ENCODE data around the gene SRRM2. TPM values are rescaled to one million over a fixed set of nuclear protein-coding genes. Genes with fewer than 3 reads are reported as not detected.

SRRM2 gene
- total and polyA plus RNA-seq, 8 donors = 536 to 710 (median 632) TPM

DNA sequence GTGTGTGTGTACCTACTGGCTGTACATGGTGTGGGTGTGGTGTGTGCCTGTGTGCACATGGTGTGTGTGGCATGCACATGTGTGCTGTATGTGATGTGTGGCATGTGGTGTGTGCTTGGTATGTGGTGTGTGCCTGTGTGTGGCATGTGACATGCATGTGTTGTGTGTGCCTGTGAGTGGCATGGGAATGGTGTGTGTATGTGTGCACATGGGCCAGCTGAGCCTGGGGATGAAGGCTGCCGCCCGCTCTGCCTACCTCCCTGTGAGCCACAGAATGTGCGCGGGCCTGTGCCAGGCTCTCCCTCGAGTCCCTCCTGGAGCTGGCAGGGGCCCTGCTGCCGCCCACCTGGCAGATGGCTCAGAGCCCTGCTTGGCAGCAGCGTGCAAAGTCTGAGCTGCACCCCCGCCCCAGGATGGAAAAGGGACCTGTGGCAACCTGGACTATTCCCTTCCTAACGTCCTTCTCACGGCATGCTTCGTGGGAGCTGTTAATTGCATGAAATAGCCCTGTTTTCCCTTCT, 41.7 kb upstream of the SRRM2 start:
- ATAC-seq (no peak), DNase-seq (peak in 1 of 4 donors; percentile 73)
- Histone ChIP-seq H3K36me3 (peaks cover 0 to 45% of the 10 kb centered on the region in 2 donors), H3K27me3 (peaks cover 0 to 15% of the 10 kb centered on the region in 2 donors), H3K27ac (no peak overlapping the region), H3K9me3 (no peaks in the 10 kb centered on the region), H3K4me3 (no peak overlapping the region), H3K4me1 (peaks cover 4% of the 10 kb centered on the region in 2 donors)
- TF ChIP-seq, protein P1, sequence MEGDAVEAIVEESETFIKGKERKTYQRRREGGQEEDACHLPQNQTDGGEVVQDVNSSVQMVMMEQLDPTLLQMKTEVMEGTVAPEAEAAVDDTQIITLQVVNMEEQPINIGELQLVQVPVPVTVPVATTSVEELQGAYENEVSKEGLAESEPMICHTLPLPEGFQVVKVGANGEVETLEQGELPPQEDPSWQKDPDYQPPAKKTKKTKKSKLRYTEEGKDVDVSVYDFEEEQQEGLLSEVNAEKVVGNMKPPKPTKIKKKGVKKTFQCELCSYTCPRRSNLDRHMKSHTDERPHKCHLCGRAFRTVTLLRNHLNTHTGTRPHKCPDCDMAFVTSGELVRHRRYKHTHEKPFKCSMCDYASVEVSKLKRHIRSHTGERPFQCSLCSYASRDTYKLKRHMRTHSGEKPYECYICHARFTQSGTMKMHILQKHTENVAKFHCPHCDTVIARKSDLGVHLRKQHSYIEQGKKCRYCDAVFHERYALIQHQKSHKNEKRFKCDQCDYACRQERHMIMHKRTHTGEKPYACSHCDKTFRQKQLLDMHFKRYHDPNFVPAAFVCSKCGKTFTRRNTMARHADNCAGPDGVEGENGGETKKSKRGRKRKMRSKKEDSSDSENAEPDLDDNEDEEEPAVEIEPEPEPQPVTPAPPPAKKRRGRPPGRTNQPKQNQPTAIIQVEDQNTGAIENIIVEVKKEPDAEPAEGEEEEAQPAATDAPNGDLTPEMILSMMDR (IDR thresholded peaks at IDR 0.05) = no peak
- intact Hi-C loops (cut with DNase I) = no loop called here

GRCh38 chr16:2711370-2712062, 40.9 kb upstream of the SRRM2 start:
- no peak for DNase-seq
- ATAC-seq = no peak
- peaks cover 4 to 6% of the 10 kb centered on the region in 2 donors for H3K4me1 ChIP-seq
- H3K36me3 ChIP-seq = peaks cover 0 to 38% of the 10 kb centered on the region in 2 donors
- intact Hi-C loops (cut with DNase I) = no loop called here
- peaks cover 0 to 23% of the 10 kb centered on the region in 2 donors for H3K27me3 ChIP-seq
- H3K4me3 ChIP-seq = no peak overlapping the region
- TF ChIP-seq, protein P1 (IDR thresholded peaks at IDR 0.05) = no peak
- H3K27ac ChIP-seq = no peak overlapping the region
- H3K9me3 ChIP-seq = no peaks in the 10 kb centered on the region

DNA sequence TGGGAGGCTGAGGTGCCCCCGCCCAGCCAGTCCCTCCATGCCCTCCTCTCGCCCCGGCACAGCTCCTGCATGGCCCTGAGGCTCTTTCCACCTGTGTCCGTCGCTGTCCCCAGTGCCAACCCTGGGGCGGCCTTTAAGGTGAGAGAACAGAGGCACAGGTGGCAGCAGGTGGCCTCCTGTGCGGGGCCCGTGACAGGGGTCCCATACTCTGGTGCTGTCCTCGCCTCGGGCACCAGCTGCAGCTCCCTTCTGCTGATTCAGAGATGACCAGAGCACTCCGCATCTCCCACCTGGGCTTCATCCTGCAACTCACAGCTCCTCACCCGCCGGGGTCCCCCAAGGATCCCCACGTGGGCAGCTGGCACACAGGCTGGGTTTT, 40.4 kb upstream of the SRRM2 start:
- TF ChIP-seq, protein P1 (IDR thresholded peaks at IDR 0.05) = no peak
- H3K4me3 ChIP-seq = no peak overlapping the region
- ATAC-seq (no peak), DNase-seq (no peak)
- no peak overlapping the region for H3K27ac ChIP-seq
- peaks cover 4 to 6% of the 10 kb centered on the region in 2 donors for H3K4me1 ChIP-seq
- no peaks in the 10 kb centered on the region for H3K9me3 ChIP-seq
- H3K27me3 ChIP-seq = peaks cover 0 to 26% of the 10 kb centered on the region in 2 donors
- intact Hi-C loops (cut with DNase I) = no loop called here
- peaks cover 0 to 32% of the 10 kb centered on the region in 2 donors for H3K36me3 ChIP-seq

- intact Hi-C loops (cut with DNase I) = no loop called here
- Histone ChIP-seq H3K27ac (no peak overlapping the region), H3K36me3 (peaks cover 0 to 28% of the 10 kb centered on the region in 2 donors), H3K4me3 (no peak overlapping the region), H3K4me1 (peaks cover 4 to 6% of the 10 kb centered on the region in 2 donors), H3K27me3 (peaks cover 0 to 26% of the 10 kb centered on the region in 2 donors), H3K9me3 (no peaks in the 10 kb centered on the region)
- ATAC-seq (no peak), DNase-seq (peak in 1 of 4 donors; percentile 70)
- TF ChIP-seq, protein P1 (IDR thresholded peaks at IDR 0.05) = no peak
Observed at GRCh38 chr16:2712546-2712945, 39.9 kb upstream of the SRRM2 start.

DNA sequence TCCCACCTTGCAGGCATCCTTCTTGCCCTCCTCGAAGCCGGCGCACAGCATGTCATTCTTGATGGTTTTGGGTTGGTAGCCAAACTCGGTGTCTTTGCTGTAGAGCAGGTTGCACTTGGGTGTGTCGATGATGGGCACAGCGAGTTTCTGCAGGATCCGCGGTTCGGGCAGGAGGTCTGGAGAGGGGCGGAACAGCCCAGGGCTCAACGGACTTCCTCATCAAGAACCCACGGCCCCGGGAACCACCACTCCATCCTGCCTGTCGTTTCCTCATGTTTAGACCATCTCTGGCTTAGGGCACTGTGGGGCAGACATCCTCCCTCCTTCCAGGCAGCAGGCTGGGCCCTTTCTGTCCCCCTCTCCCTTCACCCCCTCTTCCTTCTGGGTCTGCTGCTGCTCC, 38.9 kb upstream of the SRRM2 start:
- DNase-seq = no peak
- Histone ChIP-seq H3K27me3 (peaks cover 0 to 26% of the 10 kb centered on the region in 2 donors), H3K4me1 (peaks cover 4 to 6% of the 10 kb centered on the region in 2 donors), H3K36me3 (peaks cover 0 to 18% of the 10 kb centered on the region in 2 donors), H3K9me3 (no peaks in the 10 kb centered on the region), H3K27ac (no peak overlapping the region), H3K4me3 (no peak overlapping the region)
- TF ChIP-seq, protein P1 (IDR thresholded peaks at IDR 0.05) = no peak
- intact Hi-C loops (cut with DNase I) = no loop called here
- no peak for ATAC-seq

All from left lung (tissue), 10 donors.